GM06990 (cell line): ENCODE results near the gene TENM4.

Experiments used
- DNase-seq: peaks from one replicate; pipeline ENCODE4 v3.0.0-alpha.2; 2011; ENCODE audit not compliant: insufficient read length; ENCODE audit errors: extremely low read depth
- H3K27me3 ChIP-seq: replicated peaks from 2 replicates; pipeline ENCODE4 v1.6.0; 2011; ENCODE audit warnings: low read length; ENCODE audit not compliant: control insufficient read depth, insufficient read depth
- H3K36me3 ChIP-seq: 2 replicates; pipeline ENCODE4 v1.5.1; 2011; ENCODE audit warnings: low read length; ENCODE audit not compliant: control insufficient read depth, insufficient read depth
- H3K4me3 ChIP-seq: replicated peaks from 2 replicates; pipeline ENCODE4 v1.5.1; 2011; ENCODE audit warnings: low read depth, mild to moderate bottlenecking, control low read depth, low read length
- CTCF ChIP-seq: IDR thresholded peaks from 2 replicates; pipeline ENCODE4 v1.5.1; 2011; ENCODE audit warnings: low read length, control low read depth, mild to moderate bottlenecking, inconsistent platforms; ENCODE audit not compliant: insufficient read depth, poor library complexity, severe bottlenecking

Gene TENM4

GRCh38 chr11:78952175-78952574 lies 488.7 kb downstream of the TENM4 start:
- Histone ChIP-seq H3K27me3 (peaks cover 6% of the 10 kb centered on the region), H3K36me3 (no peaks in the 10 kb centered on the region), H3K4me3 (no peak overlapping the region)
- no peak for TF ChIP-seq CTCF
- DNase-seq: no peak

- DNase-seq: no peak
Measured at GRCh38 chr11:78949976-78950690, 490.7 kb downstream of the TENM4 start.

GRCh38 chr11:78946945-78947902 lies 493.6 kb downstream of the TENM4 start:
- Histone ChIP-seq H3K27me3 (peaks cover 1% of the 10 kb centered on the region), H3K4me3 (no peak overlapping the region), H3K36me3 (no peaks in the 10 kb centered on the region)
- DNase-seq: no peak
- TF ChIP-seq CTCF: no peak

More at GRCh38 chr11:78949976-78950690, 490.7 kb downstream of the TENM4 start:
- no peak for TF ChIP-seq CTCF
- Histone ChIP-seq H3K4me3 (no peak overlapping the region), H3K36me3 (no peaks in the 10 kb centered on the region), H3K27me3 (peaks cover 6% of the 10 kb centered on the region)

GRCh38 chr11:78943841-78944240 lies 497.0 kb downstream of the TENM4 start:
- H3K4me3 ChIP-seq: no peak overlapping the region
- H3K36me3 ChIP-seq: no peaks in the 10 kb centered on the region
- H3K27me3 ChIP-seq: no peaks in the 10 kb centered on the region; the same call in 1 of the 2 replicates
- no peak for TF ChIP-seq CTCF
- DNase-seq: no peak

- Histone ChIP-seq H3K36me3 (no peaks in the 10 kb centered on the region), H3K27me3 (no peaks in the 10 kb centered on the region; the same call in 1 of the 2 replicates), H3K4me3 (no peak overlapping the region)
- no peak for TF ChIP-seq CTCF
- DNase-seq: no peak
Measured at GRCh38 chr11:78943154-78943553, 497.7 kb downstream of the TENM4 start.
